ENCODE results near the gene SRA1. TPM values are rescaled to one million over a fixed set of nuclear protein-coding genes. Genes with fewer than 3 reads are reported as not detected.

The SRA1 gene
- total and polyA plus RNA-seq, 9 of the 15 experiments (the other 6 are each of a cell fraction or from before 2014, with no cell fraction given) = 24.1 to 47.4 (median 41.3) TPM

DNA sequence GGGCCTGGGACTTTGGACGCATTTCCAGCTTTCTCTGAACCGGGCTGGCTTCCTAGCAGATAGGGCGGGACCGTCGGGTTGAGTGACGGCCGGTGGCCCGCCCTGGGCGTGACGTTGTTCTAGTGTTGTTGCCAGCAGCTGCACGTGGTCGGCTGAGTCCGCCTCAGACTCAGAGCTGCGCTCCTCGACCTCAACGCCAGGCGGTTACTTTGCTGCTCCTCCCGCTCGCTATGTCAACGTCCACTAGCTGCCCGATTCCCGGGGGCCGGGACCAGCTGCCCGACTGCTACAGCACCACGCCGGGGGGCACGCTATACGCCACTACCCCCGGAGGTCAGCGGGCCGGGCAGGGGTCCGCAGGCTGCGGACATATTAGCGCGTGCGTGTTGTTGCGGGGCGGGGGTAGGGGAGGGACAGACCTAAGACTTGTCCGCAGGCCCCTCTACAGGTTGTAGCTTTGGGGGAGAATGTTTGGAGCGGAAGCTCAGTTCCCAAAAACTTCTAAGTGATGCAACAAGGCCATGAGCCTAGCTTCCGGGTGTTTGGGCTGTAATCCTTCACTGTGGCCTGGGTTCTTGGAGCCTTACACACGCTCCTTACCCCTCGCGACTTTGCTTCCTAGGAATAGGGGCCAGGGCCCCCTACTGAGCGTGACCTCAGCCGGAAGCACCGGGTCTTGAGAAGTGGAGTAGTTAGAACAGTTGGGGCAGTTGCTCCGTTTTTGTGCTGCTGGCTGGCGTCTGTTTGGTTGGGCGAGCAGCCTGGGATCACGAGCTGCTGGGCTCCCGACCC, 9.6 kb downstream of the SRA1 start, which contains the start of gene EIF4EBP3 (continued):
- TF ChIP-seq ID3 (CRISPR knock-in tag; IDR thresholded peaks at IDR 0.05) = no peak
- TF ChIP-seq ID3 (tag; IDR thresholded peaks at IDR 0.05) = 0 out of 2 replicates have a peak, but pooled peaks have one; percentile 51
- TF ChIP-seq KLF10 (CRISPR knock-in tag; IDR thresholded peaks at IDR 0.05) = no peak
- TF ChIP-seq RAD21 (CRISPR knock-in tag; conservative IDR thresholded peaks at IDR 0.05 in 1 of 2, IDR thresholded peaks at IDR 0.05 in 1 of 2) = peak; percentile 43 to 54
- peak; percentile 31; the same call in 1 of the 2 replicates for TF ChIP-seq KAT7 (CRISPR knock-in tag; IDR thresholded peaks at IDR 0.05; ENCODE audit: borderline replicate concordance)
- peak; percentile 82 for TF ChIP-seq RAD51 (IDR thresholded peaks at IDR 0.05; ENCODE audit: borderline replicate concordance, low read depth)
- no peak for TF ChIP-seq NCOA1 (IDR thresholded peaks at IDR 0.05; ENCODE audit: low read depth)
- TF ChIP-seq ETV1 (tag; conservative IDR thresholded peaks at IDR 0.05; ENCODE audit: low read depth) = 0 out of 2 replicates have a peak, but pooled peaks have one; percentile 33
- TF ChIP-seq CXXC5 (CRISPR knock-in tag; IDR thresholded peaks at IDR 0.05) = peak; percentile 72
- TF ChIP-seq ZNF518B (CRISPR knock-in tag; IDR thresholded peaks at IDR 0.05) = no peak
- TF ChIP-seq ZBTB17 (CRISPR knock-in tag; IDR thresholded peaks at IDR 0.05) = peak; percentile 26; the same call in 1 of the 2 replicates
- TF ChIP-seq TOE1 (IDR thresholded peaks at IDR 0.05; ENCODE audit: borderline replicate concordance) = peak; percentile 55; the same call in 1 of the 2 replicates
- 0 out of 2 replicates have a peak, but pooled peaks have one; percentile 8 for TF ChIP-seq TOE1 (CRISPR knock-in tag; IDR thresholded peaks at IDR 0.05; ENCODE audit: borderline replicate concordance, low read depth)
- TF ChIP-seq CHAMP1 (IDR thresholded peaks at IDR 0.05) = no peak
- TF ChIP-seq, protein P1, sequence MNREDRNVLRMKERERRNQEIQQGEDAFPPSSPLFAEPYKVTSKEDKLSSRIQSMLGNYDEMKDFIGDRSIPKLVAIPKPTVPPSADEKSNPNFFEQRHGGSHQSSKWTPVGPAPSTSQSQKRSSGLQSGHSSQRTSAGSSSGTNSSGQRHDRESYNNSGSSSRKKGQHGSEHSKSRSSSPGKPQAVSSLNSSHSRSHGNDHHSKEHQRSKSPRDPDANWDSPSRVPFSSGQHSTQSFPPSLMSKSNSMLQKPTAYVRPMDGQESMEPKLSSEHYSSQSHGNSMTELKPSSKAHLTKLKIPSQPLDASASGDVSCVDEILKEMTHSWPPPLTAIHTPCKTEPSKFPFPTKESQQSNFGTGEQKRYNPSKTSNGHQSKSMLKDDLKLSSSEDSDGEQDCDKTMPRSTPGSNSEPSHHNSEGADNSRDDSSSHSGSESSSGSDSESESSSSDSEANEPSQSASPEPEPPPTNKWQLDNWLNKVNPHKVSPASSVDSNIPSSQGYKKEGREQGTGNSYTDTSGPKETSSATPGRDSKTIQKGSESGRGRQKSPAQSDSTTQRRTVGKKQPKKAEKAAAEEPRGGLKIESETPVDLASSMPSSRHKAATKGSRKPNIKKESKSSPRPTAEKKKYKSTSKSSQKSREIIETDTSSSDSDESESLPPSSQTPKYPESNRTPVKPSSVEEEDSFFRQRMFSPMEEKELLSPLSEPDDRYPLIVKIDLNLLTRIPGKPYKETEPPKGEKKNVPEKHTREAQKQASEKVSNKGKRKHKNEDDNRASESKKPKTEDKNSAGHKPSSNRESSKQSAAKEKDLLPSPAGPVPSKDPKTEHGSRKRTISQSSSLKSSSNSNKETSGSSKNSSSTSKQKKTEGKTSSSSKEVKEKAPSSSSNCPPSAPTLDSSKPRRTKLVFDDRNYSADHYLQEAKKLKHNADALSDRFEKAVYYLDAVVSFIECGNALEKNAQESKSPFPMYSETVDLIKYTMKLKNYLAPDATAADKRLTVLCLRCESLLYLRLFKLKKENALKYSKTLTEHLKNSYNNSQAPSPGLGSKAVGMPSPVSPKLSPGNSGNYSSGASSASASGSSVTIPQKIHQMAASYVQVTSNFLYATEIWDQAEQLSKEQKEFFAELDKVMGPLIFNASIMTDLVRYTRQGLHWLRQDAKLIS (CRISPR knock-in tag; IDR thresholded peaks at IDR 0.05) = 0 out of 2 replicates have a peak, but pooled peaks have one; percentile 61
- TF ChIP-seq TEAD1 (CRISPR knock-in tag; IDR thresholded peaks at IDR 0.05) = 0 out of 4 replicates have a peak, but pooled peaks have one; percentile 45 to 49
